GM23338 (cell line): ENCODE results near the gene PGM2. TPM values are rescaled to one million over a fixed set of nuclear protein-coding genes. Genes with fewer than 3 reads are reported as not detected.
"Not testable (repeated sequence)": the region's sequence is repeated elsewhere in the genome, so short reads cannot be mapped to it uniquely, and the experiment has no call there.

Experiments used
- ATAC-seq: fragments of 200-7000 bp; cut with Tn5 transposase; 3 replicates; pipeline ENCODE4 v1.9.1; 2020
- DNase-seq: peaks from one replicate; pipeline ENCODE4 v3.0.0-alpha.2; 2015; ENCODE audit warnings: low spot score
- H2AFZ ChIP-seq: fragments of 200-600 bp; sonication (generic); 2 replicates; pipeline ENCODE4 v1.8.0; 2016; ENCODE audit warnings: antibody characterized with exemption, mild to moderate bottlenecking, moderate library complexity
- H3F3A ChIP-seq: fragments of 200-600 bp; sonication (generic); replicated peaks from 2 replicates; pipeline ENCODE4 v1.8.0; 2017; ENCODE audit warnings: antibody characterized with exemption, mixed run types, low read depth
- H3K27ac ChIP-seq: fragments of 200-600 bp; sonication (generic); 2 replicates; pipeline ENCODE4 v1.6.1; 2016; ENCODE audit warnings: low read depth
- H3K27me3 ChIP-seq: fragments of 200-600 bp; sonication (generic); 2 replicates; pipeline ENCODE4 v1.8.0; 2016; ENCODE audit warnings: mild to moderate bottlenecking, mixed run types, moderate library complexity; ENCODE audit not compliant: insufficient read depth
- H3K36me3 ChIP-seq: fragments of 200-600 bp; sonication (generic); 2 replicates; pipeline ENCODE4 v1.8.0; 2016; ENCODE audit warnings: mild to moderate bottlenecking; ENCODE audit not compliant: insufficient read depth
- H3K4me1 ChIP-seq: fragments of 200-600 bp; sonication (generic); 2 replicates; pipeline ENCODE4 v1.8.0; 2016; ENCODE audit warnings: mild to moderate bottlenecking, moderate library complexity; ENCODE audit not compliant: insufficient read depth
- H3K4me2 ChIP-seq: fragments of 200-600 bp; sonication (generic); 2 replicates; pipeline ENCODE4 v1.7.1; 2017; ENCODE audit warnings: mixed run types
- H3K4me3 ChIP-seq: fragments of 200-600 bp; sonication (generic); 2 replicates; pipeline ENCODE4 v1.6.1; 2016; ENCODE audit warnings: mixed run types
- H3K79me2 ChIP-seq: fragments of 200-600 bp; sonication (generic); replicated peaks from 2 replicates; pipeline ENCODE4 v1.8.0; 2017; ENCODE audit warnings: mild to moderate bottlenecking; ENCODE audit not compliant: insufficient read depth
- H3K9me2 ChIP-seq: fragments of 200-600 bp; sonication (generic); 2 replicates; pipeline ENCODE4 v1.8.0; 2017; ENCODE audit not compliant: insufficient read depth
- H4K20me1 ChIP-seq: fragments of 200-600 bp; sonication (generic); replicated peaks from 2 replicates; pipeline ENCODE4 v1.8.0; 2017; ENCODE audit warnings: mild to moderate bottlenecking; ENCODE audit not compliant: insufficient read depth
- H3K27ac Mint-ChIP-seq: 2 replicates; pipeline ENCODE4 v1.8.0; 2020; ENCODE audit warnings: inconsistent platforms, mild to moderate bottlenecking, moderate library complexity, mixed read lengths
- H3K27me3 Mint-ChIP-seq: 3 replicates; pipeline ENCODE4 v1.8.0; 2022; ENCODE audit warnings: low read depth, mild to moderate bottlenecking, moderate library complexity, mixed read lengths, inconsistent platforms; ENCODE audit not compliant: insufficient read depth, poor library complexity
- H3K36me3 Mint-ChIP-seq: 3 replicates; pipeline ENCODE4 v1.8.0; 2021; ENCODE audit warnings: low read depth, mild to moderate bottlenecking, inconsistent platforms, moderate library complexity, mixed read lengths
- H3K4me1 Mint-ChIP-seq: 3 replicates; pipeline ENCODE4 v1.8.0; 2020; ENCODE audit warnings: mild to moderate bottlenecking, inconsistent platforms, mixed read lengths
- H3K4me3 Mint-ChIP-seq: 3 replicates; pipeline ENCODE4 v1.8.0; 2021; ENCODE audit warnings: moderate library complexity, mild to moderate bottlenecking, inconsistent platforms, mixed read lengths
- H3K9me3 Mint-ChIP-seq: 3 replicates; pipeline ENCODE4 v1.8.0; 2020; ENCODE audit warnings: moderate library complexity, mild to moderate bottlenecking, inconsistent platforms, mixed read lengths
- CTCF ChIP-seq, 2 experiments: fragments of 200-600 bp in 1 of 2; sonication (generic) in 1 of 2; conservative IDR thresholded peaks; 2 replicates each; pipeline versions ENCODE4 v1.5.1 to v1.6.1; 2016 to 2017; ENCODE audit warnings: antibody characterized with exemption in 2 of 2, low read depth in 2 of 2, mild to moderate bottlenecking in 2 of 2, moderate library complexity in 1 of 2
- ETS1 ChIP-seq: IDR thresholded peaks from 2 replicates; pipeline ENCODE4 v1.6.1; 2016; ENCODE audit warnings: antibody characterized with exemption
- EZH2 ChIP-seq: fragments of 200-600 bp; sonication (generic); IDR thresholded peaks from one replicate; pipeline ENCODE4 v1.8.0; 2017; ENCODE audit warnings: antibody characterized with exemption, mild to moderate bottlenecking, low read depth; ENCODE audit not compliant: unreplicated experiment
- JUNB ChIP-seq: IDR thresholded peaks from one replicate; pipeline ENCODE4 v1.6.1; 2016; ENCODE audit warnings: antibody characterized with exemption; ENCODE audit not compliant: unreplicated experiment
- NANOG ChIP-seq: IDR thresholded peaks from 2 replicates; pipeline ENCODE4 v1.6.1; 2016; ENCODE audit warnings: antibody characterized with exemption, borderline replicate concordance
- POLR2AphosphoS5 ChIP-seq: IDR thresholded peaks from 2 replicates; pipeline ENCODE4 v1.6.1; 2016; ENCODE audit warnings: antibody characterized with exemption, low read depth
- STAT1 ChIP-seq: IDR thresholded peaks from one replicate; pipeline ENCODE4 v1.6.1; 2016; ENCODE audit warnings: antibody characterized with exemption; ENCODE audit not compliant: unreplicated experiment
- ZNF114 ChIP-seq: fragments of 250-450 bp; sonication (Bioruptor Pico); IDR thresholded peaks from 2 replicates; pipeline ENCODE4 v1.5.0; 2020; ENCODE audit warnings: mild to moderate bottlenecking, moderate library complexity
- ZNF331 ChIP-seq: fragments of 250-450 bp; sonication (Bioruptor Pico); IDR thresholded peaks from 2 replicates; pipeline ENCODE4 v1.5.0; 2020; ENCODE audit warnings: low read depth, mild to moderate bottlenecking, moderate library complexity
- ZNF462 ChIP-seq: fragments of 250-450 bp; sonication (Bioruptor Pico); IDR thresholded peaks from 2 replicates; pipeline ENCODE4 v1.5.0; 2020; ENCODE audit warnings: mild to moderate bottlenecking, moderate library complexity
- polyA plus RNA-seq: library from polyadenylated mRNA; unstranded; fragments of >200 nt; fragmentation: Nextera tagmentation; extraction: Ambion mirVana; gene quantifications from 2 replicates; pipeline ENCODE4 v1.2.1, GENCODE V29; 2016
- total RNA-seq: library from RNA; depleted of rRNA; stranded (reverse); fragments of >200 nt; shearing (Covaris generic); gene quantifications from 2 replicates; pipeline ENCODE4 v1.2.3, GENCODE V29; 2014

PGM2 gene
- total and polyA plus RNA-seq, 2 experiments from 2014 or later = 11.4 to 30.8 TPM

- H3K4me2 ChIP-seq = no peak overlapping the region
- no peaks in the 10 kb centered on the region for H3K4me1 ChIP-seq
- no peak for TF ChIP-seq ZNF462 (CRISPR knock-in tag)
- no peak for TF ChIP-seq ZNF114
- no peak for TF ChIP-seq CTCF (conservative IDR thresholded peaks at IDR 0.05; ENCODE audit: low read depth in 2 of 2)
- TF ChIP-seq JUNB = no peak
- no peak for TF ChIP-seq ETS1
- TF ChIP-seq NANOG = no peak
- no peak for TF ChIP-seq STAT1
- no peak for TF ChIP-seq EZH2
- no peak for TF ChIP-seq POLR2AphosphoS5
- TF ChIP-seq ZNF331 (CRISPR knock-in tag) = no peak
- peaks cover 5% of the 10 kb centered on the region; the same call in 2 of the 3 replicates for H3K4me1 Mint-ChIP-seq
- peaks cover 10% of the 10 kb centered on the region for H3K9me3 Mint-ChIP-seq
- DNase-seq (no peak), ATAC-seq (no peak)
- H3F3A ChIP-seq = no peaks in the 10 kb centered on the region
- no peak overlapping the region for H3K27ac Mint-ChIP-seq
- H3K4me3 ChIP-seq = no peak overlapping the region
- no peaks in the 10 kb centered on the region for H3K79me2 ChIP-seq
- H2AFZ ChIP-seq = no peak overlapping the region
- peaks cover 4% of the 10 kb centered on the region for H3K27me3 Mint-ChIP-seq
- no peaks in the 10 kb centered on the region for H3K36me3 ChIP-seq
- H3K4me3 Mint-ChIP-seq = no peak overlapping the region
- peaks cover 9% of the 10 kb centered on the region for H3K27me3 ChIP-seq
- 0 out of 2 replicates have a peak, but pooled peaks cover 3% of the 10 kb centered on the region for H3K9me2 ChIP-seq
- H4K20me1 ChIP-seq = no peaks in the 10 kb centered on the region
- peaks cover 6% of the 10 kb centered on the region for H3K36me3 Mint-ChIP-seq
- no peak overlapping the region for H3K27ac ChIP-seq
These were observed 4.4 kb upstream of the PGM2 start for GRCh38 chr4:37821953-37822605.

GRCh38 chr4:37825501-37825900, 985 bp upstream of the PGM2 start:
- ATAC-seq, H3K27ac Mint-ChIP-seq, H3K36me3 ChIP-seq, H3K9me2 ChIP-seq, H3F3A ChIP-seq, H3K36me3 Mint-ChIP-seq, H3K27ac ChIP-seq, H4K20me1 ChIP-seq, H3K9me3 Mint-ChIP-seq: not testable (repeated sequence)
- peak; percentile 17 for DNase-seq
- Histone ChIP-seq H2AFZ (peak overlapping the region; percentile 83), H3K4me1 (peaks cover 12% of the 10 kb centered on the region), H3K27me3 (peaks cover 20% of the 10 kb centered on the region), H3K4me3 (peak overlapping the region; percentile 56), H3K79me2 (peaks cover 14% of the 10 kb centered on the region), H3K4me2 (peak overlapping the region; percentile 73)
- Mint-ChIP-seq H3K27me3 (peaks cover 13% of the 10 kb centered on the region), H3K4me3 (peak overlapping the region; percentile 78), H3K4me1 (peaks cover 18% of the 10 kb centered on the region)
